Peyer's patch (tissue), 4 donors: ENCODE measurements around the gene MGAT3.

Source experiments
- CTCF ChIP-seq, 6 experiments: fragments of 450-650 bp in 4 of 6; fragments of 200-600 bp in 2 of 6; sonication (generic) in 1 of 6; IDR thresholded peaks; one replicate each; pipeline ENCODE4 v1.5.1; 2017 to 2019; ENCODE audit warnings: antibody characterized with exemption in 6 of 6, mild to moderate bottlenecking in 3 of 6, moderate library complexity in 1 of 6
- POLR2A ChIP-seq, 2 donors: fragments of 450-650 bp; IDR thresholded peaks; one replicate each; pipeline ENCODE4 v1.5.1; 2017; ENCODE audit warnings: antibody characterized with exemption in 2 of 2, mild to moderate bottlenecking in 2 of 2, moderate library complexity in 2 of 2

DNA sequence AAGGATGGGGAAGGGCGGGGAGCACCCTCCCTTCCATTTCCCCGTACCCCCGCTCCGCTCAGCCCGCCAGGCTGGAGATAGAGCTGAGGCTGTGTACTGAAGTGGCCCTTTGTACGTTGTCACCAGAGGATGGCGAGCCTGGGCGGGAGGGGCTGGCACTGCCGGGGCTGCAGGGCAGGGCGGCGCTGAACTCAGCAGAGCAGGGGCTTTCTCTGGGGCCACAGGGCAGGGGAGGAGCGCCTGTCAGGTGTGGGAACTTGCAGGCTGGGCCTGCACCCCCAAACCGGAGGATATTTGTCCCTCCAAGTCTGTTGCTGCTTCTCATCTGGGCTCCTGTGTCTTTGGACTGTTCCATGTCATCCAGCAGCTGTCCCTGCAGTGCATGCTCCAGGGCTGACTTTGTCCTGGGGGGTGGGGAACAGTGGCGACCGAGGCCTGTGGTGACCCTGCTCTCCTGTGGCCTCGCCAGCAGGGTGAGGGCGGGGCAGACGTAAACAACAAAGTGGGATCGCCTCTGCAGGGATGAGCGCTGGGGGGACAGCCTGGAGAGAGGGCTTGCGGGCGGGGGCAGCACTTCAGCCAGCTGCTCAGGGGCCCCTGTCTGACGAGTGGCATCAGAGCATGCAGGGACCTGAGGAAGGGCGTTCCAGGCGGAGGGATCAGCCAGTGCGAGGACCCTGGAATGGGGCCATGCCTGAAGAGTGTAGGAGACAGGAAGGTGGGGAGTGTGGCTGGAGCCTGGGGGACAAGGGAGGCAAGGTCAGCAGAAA is 13.1 kb downstream of the MGAT3 start:
- peak in 3 of 6 experiments; percentile 6 to 26 (median 26) for TF ChIP-seq CTCF (IDR thresholded peaks at IDR 0.05)
- TF ChIP-seq POLR2A (IDR thresholded peaks at IDR 0.05) = peak; percentile 70 to 76
